ENCODE data around the gene IQCF6. TPM values are rescaled to one million over a fixed set of nuclear protein-coding genes. Genes with fewer than 3 reads are reported as not detected.

The IQCF6 gene
- total RNA-seq, 1 donor from 2014 or later = not detected

- Mint-ChIP-seq H3K9me3 (ENCODE audit: unreplicated experiment) (peaks cover 1% of the 10 kb centered on the region), H3K36me3 (ENCODE audit: unreplicated experiment) (peaks cover 10% of the 10 kb centered on the region), H3K27ac (ENCODE audit: unreplicated experiment) (no peak overlapping the region), H3K4me3 (ENCODE audit: unreplicated experiment) (no peak overlapping the region), H3K4me1 (ENCODE audit: low read depth, unreplicated experiment) (peaks cover 6% of the 10 kb centered on the region), H3K27me3 (ENCODE audit: unreplicated experiment) (no peaks in the 10 kb centered on the region)
- DNase-seq = no peak
- no peak for TF ChIP-seq CTCF (IDR thresholded peaks at IDR 0.05; ENCODE audit: partially characterized antibody, unreplicated experiment)
Measured at GRCh38 chr3:51735950-51736349, 43.1 kb downstream of the IQCF6 start.

- Mint-ChIP-seq H3K9me3 (ENCODE audit: unreplicated experiment) (peaks cover 1% of the 10 kb centered on the region), H3K4me1 (ENCODE audit: low read depth, unreplicated experiment) (peaks cover 6% of the 10 kb centered on the region), H3K36me3 (ENCODE audit: unreplicated experiment) (peaks cover 4% of the 10 kb centered on the region), H3K27ac (ENCODE audit: unreplicated experiment) (no peak overlapping the region), H3K4me3 (ENCODE audit: unreplicated experiment) (no peak overlapping the region), H3K27me3 (ENCODE audit: unreplicated experiment) (no peaks in the 10 kb centered on the region)
- no peak for DNase-seq
- TF ChIP-seq CTCF (IDR thresholded peaks at IDR 0.05; ENCODE audit: partially characterized antibody, unreplicated experiment) = no peak
Measured at GRCh38 chr3:51735039-51735438, 44.0 kb downstream of the IQCF6 start.

- Mint-ChIP-seq H3K4me3 (ENCODE audit: unreplicated experiment) (no peak overlapping the region), H3K36me3 (ENCODE audit: unreplicated experiment) (no peaks in the 10 kb centered on the region), H3K9me3 (ENCODE audit: unreplicated experiment) (peaks cover 1% of the 10 kb centered on the region), H3K27me3 (ENCODE audit: unreplicated experiment) (no peaks in the 10 kb centered on the region), H3K27ac (ENCODE audit: unreplicated experiment) (no peak overlapping the region), H3K4me1 (ENCODE audit: low read depth, unreplicated experiment) (peaks cover 6% of the 10 kb centered on the region)
- TF ChIP-seq CTCF (IDR thresholded peaks at IDR 0.05; ENCODE audit: partially characterized antibody, unreplicated experiment) = no peak
- DNase-seq = no peak
Measured at GRCh38 chr3:51734572-51734907, 44.5 kb downstream of the IQCF6 start.

- no peak for TF ChIP-seq CTCF (IDR thresholded peaks at IDR 0.05; ENCODE audit: partially characterized antibody, unreplicated experiment)
- H3K4me1 Mint-ChIP-seq (ENCODE audit: low read depth, unreplicated experiment) = peaks cover 6% of the 10 kb centered on the region
- DNase-seq = no peak
- H3K9me3 Mint-ChIP-seq (ENCODE audit: unreplicated experiment) = peaks cover 1% of the 10 kb centered on the region
- no peaks in the 10 kb centered on the region for H3K36me3 Mint-ChIP-seq (ENCODE audit: unreplicated experiment)
- no peak overlapping the region for H3K27ac Mint-ChIP-seq (ENCODE audit: unreplicated experiment)
- no peaks in the 10 kb centered on the region for H3K27me3 Mint-ChIP-seq (ENCODE audit: unreplicated experiment)
- no peak overlapping the region for H3K4me3 Mint-ChIP-seq (ENCODE audit: unreplicated experiment)
Measured at GRCh38 chr3:51733859-51734571, 45.0 kb downstream of the IQCF6 start.

GRCh38 chr3:51729042-51729633 lies 49.9 kb downstream of the IQCF6 start:
- TF ChIP-seq CTCF (IDR thresholded peaks at IDR 0.05; ENCODE audit: partially characterized antibody, unreplicated experiment) = no peak
- no peak overlapping the region for H3K4me3 Mint-ChIP-seq (ENCODE audit: unreplicated experiment)
- H3K36me3 Mint-ChIP-seq (ENCODE audit: unreplicated experiment) = no peaks in the 10 kb centered on the region
- DNase-seq = no peak
- no peaks in the 10 kb centered on the region for H3K9me3 Mint-ChIP-seq (ENCODE audit: unreplicated experiment)
- no peak overlapping the region for H3K27ac Mint-ChIP-seq (ENCODE audit: unreplicated experiment)
- H3K4me1 Mint-ChIP-seq (ENCODE audit: low read depth, unreplicated experiment) = peaks cover 5% of the 10 kb centered on the region
- H3K27me3 Mint-ChIP-seq (ENCODE audit: unreplicated experiment) = no peaks in the 10 kb centered on the region

Data from glutamatergic neuron (in vitro differentiated cells).